ENCODE results near the gene ADGRG1.

The ADGRG1 gene

GRCh38 chr16:57687363-57687929 lies 59.0 kb downstream of the ADGRG1 start:
- Histone ChIP-seq H3K9ac (no peak overlapping the region), H3K4me2 (no peak overlapping the region), H3K4me3 (no peak overlapping the region), H3K9me3 (no peaks in the 10 kb centered on the region), H3K27ac (peak overlapping the region; percentile 89), H3K36me3 (no peaks in the 10 kb centered on the region), H3K27me3 (no peaks in the 10 kb centered on the region), H4K20me1 (no peaks in the 10 kb centered on the region), H3K4me1 (peaks cover 72% of the 10 kb centered on the region)
- TF ChIP-seq Cebpa-rat (IDR thresholded peaks at IDR 0.05) = no peak

DNA sequence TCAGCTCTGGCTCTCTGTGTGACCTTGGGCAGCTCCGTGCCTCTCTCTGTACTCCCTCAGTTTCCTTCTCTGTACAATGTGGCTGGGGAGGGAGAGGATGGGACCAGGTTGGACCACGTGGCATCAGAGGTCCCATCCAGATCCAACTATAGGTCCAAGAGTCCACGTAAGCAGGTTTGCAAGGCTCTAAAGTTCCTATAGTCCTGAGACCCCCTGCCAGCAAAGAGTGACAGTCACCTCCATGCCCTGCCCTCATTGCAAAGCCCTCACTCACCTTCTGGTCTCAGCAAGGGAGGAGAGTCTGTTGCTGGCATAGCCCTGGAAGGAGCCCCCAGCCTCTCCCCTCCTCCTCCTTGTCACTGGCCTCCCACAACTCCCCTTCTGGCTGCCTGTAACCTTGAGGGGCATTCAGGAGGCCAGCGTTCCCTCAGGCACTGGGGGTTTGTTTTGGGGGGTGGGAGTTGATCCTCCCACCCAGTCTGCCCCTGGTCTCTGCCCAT lies 60.1 kb downstream of the ADGRG1 start:
- peak overlapping the region; percentile 89 for H3K4me2 ChIP-seq
- 0 out of 2 replicates have a peak overlapping the region, but pooled peaks have one; percentile 24 for H3K4me3 ChIP-seq
- H3K4me1 ChIP-seq = peaks cover 76% of the 10 kb centered on the region
- H3K36me3 ChIP-seq = no peaks in the 10 kb centered on the region
- H3K9me3 ChIP-seq = no peaks in the 10 kb centered on the region
- peak overlapping the region; percentile 74 for H3K9ac ChIP-seq
- H3K27ac ChIP-seq = peak overlapping the region; percentile 89
- H3K27me3 ChIP-seq = no peaks in the 10 kb centered on the region
- H4K20me1 ChIP-seq = no peaks in the 10 kb centered on the region
- TF ChIP-seq Cebpa-rat (IDR thresholded peaks at IDR 0.05) = no peak

DNA sequence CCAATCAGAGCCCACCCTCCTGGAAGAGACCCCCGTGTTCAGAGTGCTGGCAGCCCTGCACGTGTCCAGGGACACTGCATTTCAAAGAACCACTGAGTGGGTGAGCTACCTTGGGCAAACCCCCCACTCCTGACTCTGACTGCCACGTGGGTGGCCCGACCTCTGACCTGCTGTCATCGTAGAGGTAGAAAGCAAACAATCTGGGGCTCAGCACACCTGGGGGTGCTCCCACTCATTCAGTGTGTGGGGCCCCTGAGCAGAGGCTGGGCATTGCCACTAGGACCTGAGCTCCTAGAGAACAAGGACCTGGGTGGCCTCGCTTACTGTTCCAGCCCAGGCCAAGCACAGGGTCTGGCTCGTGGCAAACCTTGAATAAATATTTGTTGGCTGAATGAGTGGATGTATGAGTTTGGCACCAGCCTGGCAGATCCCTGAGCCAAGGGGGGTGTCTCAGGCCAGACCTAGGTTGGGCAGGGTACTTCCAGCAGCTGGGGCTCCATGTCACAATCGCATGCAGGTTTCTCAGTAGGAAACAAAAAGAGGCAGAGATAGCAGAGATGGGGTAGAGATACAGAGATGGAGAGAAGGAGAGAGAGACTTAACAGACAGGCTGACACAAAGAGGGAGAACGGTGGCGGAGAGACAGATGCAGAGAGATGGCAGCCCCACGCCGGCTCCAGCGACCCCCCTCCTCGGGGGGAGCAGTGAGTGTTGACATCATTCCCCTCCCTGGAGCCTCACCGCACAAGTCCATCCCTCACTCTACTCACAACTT lies 60.7 kb downstream of the ADGRG1 start:
- TF ChIP-seq Cebpa-rat (IDR thresholded peaks at IDR 0.05) = no peak
- no peaks in the 10 kb centered on the region for H3K9me3 ChIP-seq
- no peaks in the 10 kb centered on the region for H3K27me3 ChIP-seq
- no peaks in the 10 kb centered on the region for H4K20me1 ChIP-seq
- peak overlapping the region; percentile 74 for H3K9ac ChIP-seq
- H3K36me3 ChIP-seq = no peaks in the 10 kb centered on the region
- H3K4me1 ChIP-seq = peaks cover 72% of the 10 kb centered on the region
- peak overlapping the region; percentile 89 for H3K4me2 ChIP-seq
- H3K4me3 ChIP-seq = peak overlapping the region; percentile 24; the same call in 1 of the 2 replicates
- peak overlapping the region; percentile 89 for H3K27ac ChIP-seq

GRCh38 chr16:57689762-57690558 lies 61.5 kb downstream of the ADGRG1 start:
- H3K9me3 ChIP-seq = no peaks in the 10 kb centered on the region
- peak overlapping the region; percentile 89 for H3K4me2 ChIP-seq
- peaks cover 77% of the 10 kb centered on the region for H3K4me1 ChIP-seq
- H3K36me3 ChIP-seq = no peaks in the 10 kb centered on the region
- peak overlapping the region; percentile 24; the same call in 1 of the 2 replicates for H3K4me3 ChIP-seq
- H3K27me3 ChIP-seq = no peaks in the 10 kb centered on the region
- H3K9ac ChIP-seq = peak overlapping the region; percentile 74
- H4K20me1 ChIP-seq = no peaks in the 10 kb centered on the region
- H3K27ac ChIP-seq = peak overlapping the region; percentile 89
- peak; percentile 98 for TF ChIP-seq Cebpa-rat (IDR thresholded peaks at IDR 0.05)

DNA sequence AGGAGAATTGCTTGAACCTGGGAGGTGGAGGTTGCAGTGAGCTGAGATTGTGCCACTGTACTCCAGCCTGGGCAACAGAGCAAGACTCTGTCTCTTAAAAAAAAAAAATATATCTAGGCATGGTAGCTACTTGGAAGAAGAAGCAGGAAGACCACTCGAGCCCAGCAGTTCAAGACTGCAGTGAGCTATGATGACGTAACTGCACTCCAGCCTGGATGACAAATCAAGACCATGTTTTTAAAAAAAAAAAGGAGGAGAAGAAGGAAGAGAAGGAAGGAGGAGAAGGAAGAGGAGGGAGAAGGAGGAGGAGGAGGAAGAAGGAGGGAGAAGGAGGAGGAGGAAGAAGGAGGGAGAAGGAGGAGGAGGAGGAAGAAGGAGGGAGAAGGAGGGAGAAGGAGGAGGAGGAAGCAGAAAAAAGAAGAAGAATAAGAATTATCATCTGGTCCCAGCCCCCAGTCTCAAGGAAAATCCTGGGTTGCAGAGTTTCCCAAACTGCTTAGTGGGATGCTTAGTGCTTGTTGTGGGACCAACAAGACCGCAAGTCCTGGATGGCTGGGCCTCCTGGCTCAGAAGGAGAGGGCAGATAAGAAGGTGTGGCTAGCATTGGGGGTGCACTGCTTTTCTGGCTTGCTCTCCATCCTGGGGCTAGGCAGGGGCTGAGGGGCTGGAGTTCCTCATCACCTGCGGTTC lies 62.5 kb downstream of the ADGRG1 start:
- Histone ChIP-seq H3K36me3 (no peaks in the 10 kb centered on the region), H3K9me3 (no peaks in the 10 kb centered on the region), H3K27ac (peak overlapping the region; percentile 89), H3K9ac (peak overlapping the region; percentile 70; the same call in 1 of the 2 replicates), H3K27me3 (no peaks in the 10 kb centered on the region), H3K4me1 (peaks cover 86% of the 10 kb centered on the region), H3K4me2 (peak overlapping the region; percentile 89), H3K4me3 (no peak overlapping the region), H4K20me1 (no peaks in the 10 kb centered on the region)
- no peak for TF ChIP-seq Cebpa-rat (IDR thresholded peaks at IDR 0.05)

- H3K4me1 ChIP-seq = peaks cover 71% of the 10 kb centered on the region
Measured at GRCh38 chr16:57692636-57693035, 64.2 kb downstream of the ADGRG1 start.

GRCh38 chr16:57693550-57693949 lies 65.1 kb downstream of the ADGRG1 start:
- no peaks in the 10 kb centered on the region for H3K36me3 ChIP-seq
- no peak overlapping the region for H3K4me3 ChIP-seq
- peaks cover 62% of the 10 kb centered on the region for H3K4me1 ChIP-seq
- H3K27me3 ChIP-seq = no peaks in the 10 kb centered on the region
- no peak overlapping the region for H3K27ac ChIP-seq
- no peaks in the 10 kb centered on the region for H4K20me1 ChIP-seq
- H3K4me2 ChIP-seq = no peak overlapping the region
- no peaks in the 10 kb centered on the region for H3K9me3 ChIP-seq
- H3K9ac ChIP-seq = no peak overlapping the region
- no peak for TF ChIP-seq Cebpa-rat (IDR thresholded peaks at IDR 0.05)

More at GRCh38 chr16:57692636-57693035, 64.2 kb downstream of the ADGRG1 start:
- TF ChIP-seq Cebpa-rat (IDR thresholded peaks at IDR 0.05) = no peak
- Histone ChIP-seq H3K4me3 (no peak overlapping the region), H3K27ac (peak overlapping the region; percentile 89; the same call in 1 of the 2 replicates), H3K27me3 (no peaks in the 10 kb centered on the region), H3K4me2 (no peak overlapping the region), H3K36me3 (no peaks in the 10 kb centered on the region), H4K20me1 (no peaks in the 10 kb centered on the region), H3K9ac (no peak overlapping the region), H3K9me3 (no peaks in the 10 kb centered on the region)

DNA sequence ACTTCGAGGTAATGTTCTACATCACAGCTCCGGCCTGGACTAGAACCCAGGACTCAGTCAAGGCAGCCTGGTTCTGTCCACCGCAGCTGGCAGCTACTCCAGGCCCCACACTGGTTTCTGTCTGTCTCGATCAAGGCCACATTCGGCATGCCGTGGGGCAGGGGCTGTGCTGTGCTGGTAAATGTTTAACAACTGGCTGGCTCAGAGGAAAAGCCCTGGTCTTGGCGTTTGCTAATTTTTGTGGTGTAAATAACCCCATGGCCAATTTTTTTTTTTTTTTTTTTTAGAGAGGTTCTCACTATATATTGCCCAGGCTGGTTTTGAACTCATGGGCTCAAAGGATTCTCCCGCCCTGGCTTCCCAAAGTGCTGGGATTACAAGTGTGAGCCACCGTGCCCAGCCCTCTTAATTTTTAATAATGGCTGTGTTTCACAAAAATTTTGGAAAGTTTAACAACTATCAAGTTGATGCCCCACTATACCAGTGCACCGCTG lies 65.8 kb downstream of the ADGRG1 start:
- no peaks in the 10 kb centered on the region for H4K20me1 ChIP-seq
- H3K9me3 ChIP-seq = no peaks in the 10 kb centered on the region
- H3K9ac ChIP-seq = 0 out of 2 replicates have a peak overlapping the region, but pooled peaks have one; percentile 40
- H3K27me3 ChIP-seq = no peaks in the 10 kb centered on the region
- no peak for TF ChIP-seq Cebpa-rat (IDR thresholded peaks at IDR 0.05)
- 0 out of 2 replicates have a peak overlapping the region, but pooled peaks have one; percentile 29 for H3K27ac ChIP-seq
- H3K4me3 ChIP-seq = peak overlapping the region; percentile 62
- no peaks in the 10 kb centered on the region for H3K36me3 ChIP-seq
- peaks cover 55% of the 10 kb centered on the region for H3K4me1 ChIP-seq
- H3K4me2 ChIP-seq = peak overlapping the region; percentile 85

Data from BLaER1 (cell line).